Measurements from ENCODE around the gene CPSF4.
"Not testable (repeated sequence)": the region's sequence is repeated elsewhere in the genome, so short reads cannot be mapped to it uniquely, and the experiment has no call there.

CPSF4 gene

GRCh38 chr7:99428972-99429566, 9.7 kb upstream of the CPSF4 start:
- Histone ChIP-seq H4K20me1 (ENCODE audit: low read depth, low read length) (no peaks in the 10 kb centered on the region), H3K4me3 (ENCODE audit: insufficient read depth, low read length, poor library complexity, severe bottlenecking) (no peak overlapping the region), H3K9me3 (ENCODE audit: insufficient read depth, low read length) (no peaks in the 10 kb centered on the region), H2AFZ (ENCODE audit: low read depth, low read length, severe bottlenecking) (no peak overlapping the region), H3K9me2 (replicated peaks; ENCODE audit: insufficient read depth, low read length) (no peaks in the 10 kb centered on the region), H3K4me2 (ENCODE audit: low read depth, low read length, poor library complexity, severe bottlenecking) (no peak overlapping the region), H3K27me3 (ENCODE audit: low read length) (no peaks in the 10 kb centered on the region), H3K9ac (ENCODE audit: low read length) (no peak overlapping the region), H3F3A (ENCODE audit: insufficient read depth) (no peaks in the 10 kb centered on the region), H3K27ac (ENCODE audit: low read depth, low read length) (no peak overlapping the region), H3K36me3 (ENCODE audit: low read length) (peaks cover 2% of the 10 kb centered on the region; the same call in 1 of the 2 replicates), H3K79me2 (ENCODE audit: insufficient read depth, low read length) (no peaks in the 10 kb centered on the region)
- TF ChIP-seq EZH2phosphoT487 (conservative IDR thresholded peaks at IDR 0.05; ENCODE audit: low read length) (no peak), CTCF (IDR thresholded peaks at IDR 0.05; ENCODE audit: insufficient read depth, low read length, poor library complexity, severe bottlenecking) (no peak)

GRCh38 chr7:99429756-99430155, 9.0 kb upstream of the CPSF4 start:
- Histone ChIP-seq H3K9me2 (replicated peaks; ENCODE audit: insufficient read depth, low read length) (no peaks in the 10 kb centered on the region), H3K9ac (ENCODE audit: low read length) (no peak overlapping the region), H3K27me3 (ENCODE audit: low read length) (no peaks in the 10 kb centered on the region), H4K20me1 (ENCODE audit: low read depth, low read length) (no peaks in the 10 kb centered on the region), H3K27ac (ENCODE audit: low read depth, low read length) (no peak overlapping the region), H3K9me3 (ENCODE audit: insufficient read depth, low read length) (no peaks in the 10 kb centered on the region), H3F3A (ENCODE audit: insufficient read depth) (no peaks in the 10 kb centered on the region), H3K36me3 (ENCODE audit: low read length) (0 out of 2 replicates have a peak, but pooled peaks cover 2% of the 10 kb centered on the region), H3K4me3 (ENCODE audit: insufficient read depth, low read length, poor library complexity, severe bottlenecking) (no peak overlapping the region), H3K4me2 (ENCODE audit: low read depth, low read length, poor library complexity, severe bottlenecking) (no peak overlapping the region), H2AFZ (ENCODE audit: low read depth, low read length, severe bottlenecking) (no peak overlapping the region), H3K79me2 (ENCODE audit: insufficient read depth, low read length) (no peaks in the 10 kb centered on the region)
- TF ChIP-seq CTCF (IDR thresholded peaks at IDR 0.05; ENCODE audit: insufficient read depth, low read length, poor library complexity, severe bottlenecking) (no peak), EZH2phosphoT487 (conservative IDR thresholded peaks at IDR 0.05; ENCODE audit: low read length) (no peak)

- not testable (repeated sequence) for H3K27ac ChIP-seq (ENCODE audit: low read depth, low read length); H3K9me2 ChIP-seq (replicated peaks; ENCODE audit: insufficient read depth, low read length); H3K36me3 ChIP-seq (ENCODE audit: low read length); H3K9me3 ChIP-seq (ENCODE audit: insufficient read depth, low read length); H3K4me3 ChIP-seq (ENCODE audit: insufficient read depth, low read length, poor library complexity, severe bottlenecking); H3K9ac ChIP-seq (ENCODE audit: low read length); H2AFZ ChIP-seq (ENCODE audit: low read depth, low read length, severe bottlenecking); H4K20me1 ChIP-seq (ENCODE audit: low read depth, low read length); H3K4me2 ChIP-seq (ENCODE audit: low read depth, low read length, poor library complexity, severe bottlenecking); H3K27me3 ChIP-seq (ENCODE audit: low read length); H3K79me2 ChIP-seq (ENCODE audit: insufficient read depth, low read length); H3F3A ChIP-seq (ENCODE audit: insufficient read depth)
These were observed 6.8 kb upstream of the CPSF4 start for GRCh38 chr7:99431756-99432540.

GRCh38 chr7:99433158-99433557, 5.6 kb upstream of the CPSF4 start:
- TF ChIP-seq EZH2phosphoT487 (conservative IDR thresholded peaks at IDR 0.05; ENCODE audit: low read length) = no peak
- TF ChIP-seq CTCF (IDR thresholded peaks at IDR 0.05; ENCODE audit: insufficient read depth, low read length, poor library complexity, severe bottlenecking) = no peak
- Histone ChIP-seq H3K27ac (ENCODE audit: low read depth, low read length) (no peak overlapping the region), H3F3A (ENCODE audit: insufficient read depth) (no peaks in the 10 kb centered on the region), H3K27me3 (ENCODE audit: low read length) (no peaks in the 10 kb centered on the region), H3K9ac (ENCODE audit: low read length) (no peak overlapping the region), H3K36me3 (ENCODE audit: low read length) (0 out of 2 replicates have a peak, but pooled peaks cover 2% of the 10 kb centered on the region), H3K79me2 (ENCODE audit: insufficient read depth, low read length) (peaks cover 16% of the 10 kb centered on the region), H3K4me3 (ENCODE audit: insufficient read depth, low read length, poor library complexity, severe bottlenecking) (no peak overlapping the region), H4K20me1 (ENCODE audit: low read depth, low read length) (no peaks in the 10 kb centered on the region), H2AFZ (ENCODE audit: low read depth, low read length, severe bottlenecking) (no peak overlapping the region), H3K4me2 (ENCODE audit: low read depth, low read length, poor library complexity, severe bottlenecking) (no peak overlapping the region), H3K9me2 (replicated peaks; ENCODE audit: insufficient read depth, low read length) (no peaks in the 10 kb centered on the region), H3K9me3 (ENCODE audit: insufficient read depth, low read length) (no peaks in the 10 kb centered on the region)
